NCI-H2107 treated with DMSO at 0.1 percent for 48 hours (cell line): ENCODE measurements around the gene ANTXR1.
"Not testable (repeated sequence)": the region's sequence is repeated elsewhere in the genome, so short reads cannot be mapped to it uniquely, and the experiment has no call there.

Source experiments
- DNase-seq: peaks from one replicate; lab custom pipeline; 2025; ENCODE audit not compliant: unreplicated experiment; lab: John Stamatoyannopoulos, UW

ANTXR1 gene

DNA sequence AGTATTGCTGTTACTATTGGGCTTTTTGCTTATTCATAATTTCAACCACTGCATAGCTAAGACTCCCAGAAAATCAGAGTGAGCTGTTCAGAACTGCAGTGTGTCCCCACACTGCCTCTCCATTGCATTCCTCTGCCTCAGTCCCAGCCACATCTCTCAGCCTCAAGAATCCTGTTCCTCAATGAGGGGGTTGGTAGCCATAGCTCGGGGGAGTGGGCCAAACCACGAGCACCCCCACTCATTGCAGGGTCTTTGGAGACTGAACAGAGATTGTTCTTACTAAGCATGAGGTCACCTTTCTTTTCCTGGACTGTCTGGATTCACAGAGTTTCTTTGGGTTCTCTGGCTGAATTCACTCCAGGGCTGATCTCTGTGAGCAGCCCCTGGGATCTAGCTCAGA, 213.0 kb downstream of the ANTXR1 start:
- no peak for DNase-seq

DNA sequence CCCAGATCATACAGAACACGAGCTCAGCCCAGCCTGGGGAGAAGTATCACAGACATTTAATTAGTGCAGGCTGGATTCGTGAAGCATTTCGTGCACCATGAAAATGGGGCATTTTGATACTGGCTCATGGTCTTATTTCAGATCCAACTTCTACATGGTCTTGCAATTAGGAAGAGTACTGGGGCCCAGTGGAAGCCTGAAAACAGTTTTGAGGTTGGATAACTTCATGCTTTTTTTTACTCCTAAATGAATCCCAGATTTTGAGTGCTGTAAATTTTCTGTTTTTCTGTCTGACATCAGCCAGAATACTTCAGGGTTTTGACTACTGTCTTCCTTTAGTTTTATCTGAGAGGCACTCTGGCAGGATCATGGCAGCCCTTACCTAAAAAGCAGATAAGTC, 213.9 kb downstream of the ANTXR1 start:
- no peak for DNase-seq

DNA sequence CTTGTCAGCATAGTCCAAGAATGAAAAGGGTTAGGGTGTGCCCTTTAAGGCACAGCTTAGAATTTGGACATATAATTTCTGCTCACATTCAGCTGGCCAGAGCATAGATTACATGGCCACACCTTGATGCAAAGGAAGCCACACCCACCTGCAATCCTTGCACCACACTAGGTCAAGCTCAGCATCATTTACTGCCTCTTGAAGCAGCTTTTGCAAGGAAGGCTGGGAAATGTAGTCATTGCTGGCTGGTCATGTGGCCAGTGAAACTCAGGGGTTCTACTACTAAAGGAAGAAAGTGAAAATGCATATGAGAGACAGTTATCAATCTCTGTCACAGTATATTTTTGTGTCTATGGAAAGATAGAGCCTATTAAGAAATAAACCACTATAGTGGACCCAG, 214.7 kb downstream of the ANTXR1 start:
- DNase-seq = no peak

DNA sequence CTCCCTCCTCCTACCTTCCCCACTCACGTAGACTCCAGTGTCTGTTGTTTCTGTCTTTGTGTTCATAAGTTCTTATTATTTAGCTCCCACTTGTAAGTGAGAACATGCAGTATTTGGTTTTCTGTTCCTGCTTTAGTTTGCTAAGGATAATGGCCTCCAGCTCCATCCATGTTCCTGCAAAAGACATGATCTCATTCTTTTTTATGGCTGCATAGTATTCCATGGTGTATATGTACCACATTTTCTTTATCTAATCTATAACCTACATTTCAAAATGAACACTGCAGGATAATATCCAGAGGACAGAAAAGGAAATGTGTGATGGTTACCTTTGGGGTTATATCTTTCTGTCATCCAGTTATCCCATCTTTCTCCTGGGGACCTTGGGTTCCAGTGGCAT, 218.0 kb downstream of the ANTXR1 start:
- DNase-seq = not testable (repeated sequence)

DNA sequence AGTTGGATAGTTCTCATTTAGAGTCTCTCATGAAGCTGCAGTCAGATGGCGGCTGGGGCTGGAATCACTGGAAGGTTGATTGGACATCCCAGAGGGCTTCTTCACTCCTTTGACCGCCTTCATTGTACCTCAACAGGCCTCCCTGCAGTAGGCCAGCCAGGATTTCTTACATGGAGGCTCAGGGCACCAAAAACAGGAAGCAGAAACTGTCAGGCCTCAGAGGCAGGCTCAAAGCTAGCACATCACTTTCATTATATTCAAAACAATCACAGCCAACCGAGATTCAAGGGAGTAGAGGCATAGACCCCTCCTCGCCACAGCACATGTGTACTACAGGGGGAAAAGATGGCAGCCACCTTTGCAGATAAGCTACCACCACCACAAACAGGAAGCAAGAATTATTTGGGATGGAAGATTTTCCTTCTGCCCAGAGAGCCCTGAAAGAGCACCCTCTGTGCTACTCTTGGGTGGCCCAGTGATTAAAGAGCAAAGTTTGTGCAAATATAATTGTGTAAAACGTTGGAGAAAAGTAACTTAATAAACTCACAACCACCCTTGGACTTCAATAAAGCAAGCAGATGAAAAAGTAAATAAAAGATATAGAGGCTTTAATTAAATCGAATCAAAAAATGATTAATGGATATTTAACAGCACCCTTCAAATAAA, 218.8 kb downstream of the ANTXR1 start:
- DNase-seq = no peak

DNA sequence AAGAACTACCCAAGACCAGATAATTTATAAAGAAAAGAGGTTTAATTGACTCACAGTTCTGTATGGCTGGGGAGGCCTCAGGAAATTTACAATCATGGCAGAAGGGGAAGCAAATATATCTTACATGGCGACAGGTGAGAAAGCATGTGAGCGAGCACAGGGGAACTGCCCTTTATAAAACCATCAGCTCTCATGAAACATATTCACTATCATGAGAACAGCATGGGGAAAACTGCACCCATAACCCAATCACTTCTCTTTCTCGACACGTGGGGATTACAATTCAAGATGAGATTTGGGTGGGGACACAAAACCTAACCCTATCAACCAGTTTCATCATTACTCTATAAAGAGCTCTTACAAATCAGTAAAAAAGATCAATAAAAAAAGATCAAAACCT, 222.9 kb downstream of the ANTXR1 start:
- DNase-seq = not testable (repeated sequence)

DNA sequence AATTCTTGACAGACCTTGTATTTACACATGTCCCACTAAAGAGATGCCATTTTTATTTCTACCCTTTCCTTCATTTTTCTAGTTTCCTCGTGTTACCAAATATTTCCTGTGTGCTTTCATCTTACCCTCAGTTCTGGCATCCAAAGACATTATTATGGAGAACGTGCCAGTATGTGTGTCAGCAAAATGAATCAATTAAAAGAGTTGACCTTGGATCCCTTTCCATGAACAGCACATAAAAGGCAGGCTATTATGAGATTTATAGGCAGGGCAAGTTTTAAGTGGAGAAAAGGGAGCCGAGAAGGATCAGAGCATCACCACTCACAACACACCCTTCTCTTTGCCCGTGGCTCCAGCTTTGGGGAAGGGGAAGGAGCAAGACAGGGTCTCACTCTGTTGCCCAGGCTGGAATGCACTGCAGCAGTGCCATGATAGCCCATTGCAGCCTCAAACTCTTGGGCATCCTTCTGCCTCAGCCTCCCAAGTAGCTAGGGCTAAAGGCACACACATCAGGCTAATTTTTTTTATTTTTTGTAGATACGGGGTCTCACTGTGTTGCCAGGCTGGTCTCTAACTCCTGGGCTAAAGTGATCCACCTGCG, 224.2 kb downstream of the ANTXR1 start:
- DNase-seq = no peak

DNA sequence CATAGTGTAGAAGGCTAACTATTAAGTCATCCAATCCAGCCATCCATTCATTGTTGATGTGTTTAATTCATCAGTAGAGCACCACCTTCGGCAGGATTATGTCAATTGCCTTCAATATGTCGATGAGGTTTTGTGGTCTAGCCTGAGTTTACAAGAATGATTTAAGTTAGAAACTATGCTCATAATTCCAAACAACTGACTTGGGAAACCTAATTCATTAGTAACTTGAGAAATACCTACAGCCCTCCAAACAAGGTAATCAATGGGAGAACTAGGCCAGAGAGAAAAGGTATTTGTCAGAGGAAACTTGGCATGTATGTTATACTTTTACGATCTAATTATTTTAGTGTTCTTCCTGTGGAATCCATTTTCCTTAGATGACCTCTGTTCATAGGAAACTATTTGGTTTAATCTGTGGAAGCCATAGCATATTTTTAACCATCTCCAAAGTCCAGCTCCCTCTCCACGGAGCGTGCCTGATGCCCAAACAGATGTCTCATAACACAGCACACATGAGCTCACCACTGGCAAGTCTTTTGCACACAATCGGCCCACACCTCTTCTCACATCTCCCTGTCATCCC, 225.6 kb downstream of the ANTXR1 start:
- no peak for DNase-seq

DNA sequence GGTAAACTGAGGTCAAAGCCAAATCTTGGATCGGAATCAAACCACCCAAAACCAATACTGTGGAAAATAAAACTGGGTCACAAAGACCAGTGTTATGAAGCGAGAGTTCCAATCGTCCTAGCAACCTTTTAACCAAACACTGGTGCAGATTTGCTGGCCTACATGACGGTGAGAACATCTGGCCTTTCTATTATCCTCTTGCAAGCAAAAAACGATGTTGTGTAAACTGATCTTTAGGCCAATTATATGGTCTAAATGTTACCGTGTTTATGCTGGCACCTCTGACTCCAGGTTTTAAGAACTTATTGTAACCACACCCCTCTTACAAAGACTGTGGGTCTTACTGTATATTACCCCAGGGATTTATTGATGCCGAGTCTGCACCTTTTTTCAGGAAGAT, 228.1 kb downstream of the ANTXR1 start:
- DNase-seq = peak; percentile 43

DNA sequence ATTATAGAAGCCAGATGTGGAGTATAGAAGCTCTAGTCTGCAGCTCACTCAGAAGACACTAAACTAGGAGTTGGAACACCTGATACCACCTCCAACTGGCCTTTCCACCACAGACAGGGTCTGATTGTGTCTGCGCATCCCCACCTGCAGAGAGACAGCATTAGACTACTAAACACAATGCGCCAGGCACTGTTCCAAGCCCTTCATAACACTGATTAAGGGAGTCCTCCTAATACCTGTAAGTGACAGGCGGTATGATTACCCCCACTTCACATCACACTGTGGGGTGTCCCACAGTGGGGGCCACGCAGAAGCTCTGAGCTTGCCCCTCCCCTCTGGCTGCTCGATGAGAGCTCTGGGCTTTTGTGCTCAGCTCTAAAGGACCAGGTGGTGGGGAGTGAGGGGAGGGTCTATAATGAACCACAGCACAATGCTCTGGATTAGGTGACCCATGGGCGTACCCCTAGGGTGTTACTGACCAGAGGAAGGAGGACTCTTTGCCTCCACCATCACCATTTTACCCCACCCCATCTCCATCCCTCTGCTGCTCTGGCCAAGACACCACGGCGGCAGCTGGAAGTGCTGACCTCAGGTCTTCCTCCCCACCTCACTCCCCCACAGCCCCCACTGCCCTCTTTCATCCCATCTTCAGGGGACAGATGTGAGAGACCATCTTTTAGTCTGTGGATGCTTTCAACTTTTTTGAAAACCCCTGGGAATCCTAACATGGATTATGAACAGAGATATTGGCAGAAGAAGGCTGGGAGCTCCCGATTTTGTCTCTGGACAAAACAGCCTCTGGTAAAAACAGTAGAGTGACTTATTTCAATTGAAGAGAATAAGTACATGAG, 228.9 kb downstream of the ANTXR1 start:
- peak; percentile 58 for DNase-seq

DNA sequence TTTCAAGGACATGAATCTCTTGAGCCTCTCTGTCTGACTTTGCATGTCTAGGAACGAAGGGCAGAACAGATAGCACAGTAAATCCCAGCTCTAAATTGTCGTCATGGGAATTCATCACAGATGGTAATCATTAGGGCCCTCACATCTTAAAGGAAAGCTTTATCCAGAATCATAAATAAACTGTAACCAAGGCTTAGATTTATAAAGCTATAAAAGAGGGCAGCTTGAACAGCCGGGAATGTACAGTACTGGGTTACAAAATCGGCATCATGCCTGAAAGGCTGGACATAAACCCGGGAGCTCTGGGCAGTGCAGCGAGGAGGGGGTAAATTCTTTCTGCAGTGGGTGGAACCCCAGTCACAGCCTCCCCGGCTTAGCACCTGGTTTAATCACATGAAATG, 229.7 kb downstream of the ANTXR1 start:
- no peak for DNase-seq

DNA sequence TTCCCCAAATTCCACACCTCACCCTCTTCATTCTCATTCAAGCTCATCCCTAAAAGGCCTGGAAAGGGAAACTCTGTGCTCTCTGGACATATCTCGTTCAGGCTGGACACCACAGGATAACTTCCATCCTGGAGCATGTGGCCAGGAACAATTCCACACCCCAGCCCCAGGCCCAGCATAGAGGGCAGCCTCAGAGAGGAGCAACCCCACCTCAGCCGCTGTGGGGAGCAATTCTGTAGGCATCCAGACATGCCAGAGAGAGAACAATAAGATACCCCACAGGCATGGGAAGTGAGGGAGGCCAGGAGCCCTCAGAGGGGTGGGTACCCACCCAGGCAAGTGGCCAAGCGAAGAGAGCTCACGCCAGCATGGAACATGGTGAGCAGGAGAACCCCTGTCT, 230.7 kb downstream of the ANTXR1 start:
- DNase-seq = no peak

DNA sequence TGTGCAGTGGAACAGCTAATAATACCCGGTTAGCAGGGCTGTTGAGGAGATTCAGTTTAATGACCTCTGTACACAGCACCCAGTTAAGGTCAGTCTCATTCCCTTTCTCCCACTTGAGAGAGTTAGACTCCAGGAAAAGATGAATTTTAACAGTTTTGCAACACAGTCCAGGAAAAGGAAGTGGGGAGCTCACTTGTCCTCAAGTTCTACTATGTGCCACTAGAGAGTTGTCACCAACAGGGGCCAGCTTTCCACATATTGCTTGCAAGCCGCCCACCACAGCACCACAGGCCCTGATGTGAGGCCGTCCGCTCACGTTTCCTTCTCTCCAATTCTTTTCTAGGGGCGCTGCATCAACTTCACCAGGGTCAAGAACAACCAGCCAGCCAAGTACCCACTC, 231.9 kb downstream of the ANTXR1 start:
- DNase-seq = no peak

DNA sequence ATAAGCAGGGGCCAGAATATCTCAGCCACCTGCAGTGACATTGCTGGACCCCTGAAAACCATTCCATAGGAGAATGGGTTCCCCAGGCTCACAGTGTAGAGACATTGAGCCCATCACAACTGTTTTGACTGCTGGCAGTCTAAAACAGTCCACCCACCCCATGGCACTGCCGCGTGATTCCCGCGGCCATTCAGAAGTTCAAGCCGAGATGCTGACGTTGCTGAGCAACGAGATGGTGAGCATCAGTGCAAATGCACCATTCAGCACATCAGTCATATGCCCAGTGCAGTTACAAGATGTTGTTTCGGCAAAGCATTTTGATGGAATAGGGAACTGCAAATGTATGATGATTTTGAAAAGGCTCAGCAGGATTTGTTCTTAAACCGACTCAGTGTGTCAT, 234.6 kb downstream of the ANTXR1 start:
- no peak for DNase-seq

DNA sequence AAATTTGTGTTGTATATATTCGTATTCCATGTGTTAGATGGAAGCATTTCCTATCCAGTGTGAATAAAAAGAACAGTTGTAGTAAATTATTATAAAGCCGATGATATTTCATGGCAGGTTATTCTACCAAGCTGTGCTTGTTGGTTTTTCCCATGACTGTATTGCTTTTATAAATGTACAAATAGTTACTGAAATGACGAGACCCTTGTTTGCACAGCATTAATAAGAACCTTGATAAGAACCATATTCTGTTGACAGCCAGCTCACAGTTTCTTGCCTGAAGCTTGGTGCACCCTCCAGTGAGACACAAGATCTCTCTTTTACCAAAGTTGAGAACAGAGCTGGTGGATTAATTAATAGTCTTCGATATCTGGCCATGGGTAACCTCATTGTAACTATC, 235.3 kb downstream of the ANTXR1 start:
- no peak for DNase-seq

DNA sequence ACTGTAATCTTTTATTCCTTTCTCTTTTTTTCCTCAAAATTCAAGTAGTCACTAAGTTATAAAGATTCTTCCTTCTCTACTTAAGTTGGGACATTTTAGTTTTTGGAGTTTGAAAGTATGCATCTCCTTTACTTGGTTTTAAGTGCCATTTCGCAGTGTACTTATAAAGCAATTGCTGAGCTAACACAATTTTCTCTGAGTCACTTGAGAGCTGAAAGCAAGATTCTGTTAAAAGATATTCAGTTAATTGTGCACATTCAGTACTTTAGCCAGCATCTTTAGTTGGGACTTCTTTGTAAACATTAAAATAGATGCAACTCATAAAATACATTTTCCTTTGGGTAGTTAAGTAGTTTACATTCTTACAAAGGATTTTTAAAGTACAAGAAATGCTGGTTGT, 238.0 kb downstream of the ANTXR1 start:
- no peak for DNase-seq

DNA sequence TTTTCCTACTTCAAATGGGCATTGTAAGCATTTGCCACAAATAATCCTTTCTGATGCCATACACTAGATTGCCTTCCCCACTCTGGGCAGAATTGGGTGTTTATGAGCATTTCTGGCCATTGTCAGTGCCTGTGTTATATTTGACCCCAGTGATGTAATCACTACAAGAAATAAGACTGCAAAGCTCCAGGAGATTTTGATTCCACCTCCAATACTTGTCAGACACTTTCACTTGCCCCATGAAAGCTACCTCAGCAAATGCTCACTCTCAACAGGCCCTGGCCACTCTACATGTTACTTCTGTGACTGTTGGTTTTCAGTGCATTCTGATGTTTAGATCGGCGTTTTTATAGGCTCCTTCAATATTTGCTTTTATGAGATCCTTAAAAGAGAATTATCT, 239.0 kb downstream of the ANTXR1 start:
- DNase-seq = no peak

DNA sequence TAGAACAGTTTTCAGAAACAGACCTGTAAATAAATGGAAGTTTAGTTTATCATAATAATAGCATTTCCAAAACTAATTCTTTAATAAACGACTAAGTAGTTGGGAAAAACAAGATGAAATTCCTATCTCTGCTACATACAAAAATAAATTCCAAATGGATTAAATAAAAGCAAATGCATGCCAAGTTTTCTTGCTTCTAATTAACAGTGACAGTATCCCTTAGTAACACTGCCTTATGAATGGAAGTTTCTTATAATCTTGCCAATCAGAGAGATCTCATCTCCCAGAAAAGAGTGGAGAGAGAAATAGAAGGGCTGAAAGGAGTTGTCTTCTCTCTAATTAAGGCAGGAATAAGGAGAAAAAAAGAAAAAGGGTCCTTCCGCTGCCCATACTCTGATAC, 240.1 kb downstream of the ANTXR1 start:
- no peak for DNase-seq

DNA sequence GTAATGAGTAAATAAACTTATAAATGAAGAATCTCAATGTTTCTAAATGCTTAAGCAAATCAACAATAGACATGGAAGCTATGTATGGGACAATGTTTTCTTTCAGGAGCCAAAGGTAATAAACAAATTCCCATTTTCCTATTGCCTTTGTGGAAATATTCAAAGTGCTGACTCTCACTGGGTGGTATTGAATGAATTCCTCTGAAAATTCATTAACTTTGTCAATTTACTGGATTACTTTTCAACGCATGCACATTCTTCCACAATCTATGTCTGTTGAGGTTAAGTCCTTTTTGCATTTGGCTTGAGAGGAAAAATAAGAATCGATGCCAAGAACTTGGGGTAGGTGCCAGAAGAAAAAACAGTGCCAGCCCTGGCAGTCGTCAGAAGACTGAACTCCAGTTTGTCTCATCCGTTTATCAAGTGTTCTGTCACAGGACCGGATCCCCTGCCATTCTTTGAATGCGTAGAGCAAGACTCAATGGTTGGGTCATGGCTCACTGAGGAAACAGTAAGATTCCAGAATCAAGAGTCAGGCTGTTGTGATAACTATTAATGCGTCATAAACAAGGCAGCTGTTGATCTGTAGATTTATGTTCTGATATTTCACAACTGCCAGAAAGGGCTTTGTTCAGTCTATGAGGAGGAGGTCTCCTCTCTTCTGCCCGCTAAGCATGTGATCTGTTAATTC, 240.8 kb downstream of the ANTXR1 start:
- DNase-seq = no peak

DNA sequence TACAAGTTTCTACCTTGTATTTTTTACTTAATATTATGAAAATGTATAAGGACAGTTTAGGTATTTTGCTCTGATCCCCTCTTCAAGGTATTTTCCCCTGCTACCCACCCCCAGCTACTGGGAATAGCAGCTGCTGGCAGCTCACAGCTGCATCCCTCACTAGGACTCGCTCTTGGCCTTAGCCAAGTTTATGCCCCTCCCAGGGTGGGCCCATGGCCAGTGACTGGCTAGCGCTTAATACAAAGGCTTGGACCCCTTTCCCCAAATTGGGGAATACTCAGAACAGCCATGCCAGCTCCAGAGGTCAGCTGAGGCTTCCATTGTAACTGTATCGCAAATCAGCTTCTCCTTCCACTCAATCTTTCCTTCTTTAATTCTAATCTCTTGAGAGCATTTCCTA, 242.8 kb downstream of the ANTXR1 start:
- DNase-seq = no peak

DNA sequence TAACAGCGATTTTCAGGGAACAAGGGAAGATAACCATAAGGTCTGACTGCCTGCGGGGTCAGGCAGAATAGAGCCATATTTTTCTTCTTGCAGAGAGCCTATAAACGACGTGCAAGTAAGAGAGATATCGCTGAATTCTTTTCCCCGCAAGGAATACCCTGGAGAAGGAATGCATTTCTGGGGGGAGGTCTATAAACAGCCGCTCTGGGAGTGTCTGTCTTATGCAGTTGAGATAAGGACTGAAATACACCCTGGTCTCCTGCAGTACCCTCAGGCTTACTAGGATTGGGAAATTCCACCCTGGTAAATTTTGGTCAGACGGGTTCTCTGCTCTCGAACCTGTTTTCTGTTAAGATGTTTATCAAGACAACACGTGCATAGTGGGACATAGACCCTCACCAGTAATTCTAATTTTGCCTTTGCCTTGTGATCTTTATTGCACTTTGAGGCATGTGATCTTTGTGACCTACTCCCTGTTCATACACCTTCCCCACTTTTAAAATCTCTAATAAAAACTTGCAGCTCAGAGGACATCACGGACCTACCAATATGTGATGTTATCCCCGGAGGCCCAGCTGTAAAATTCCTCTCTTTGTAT, 247.1 kb downstream of the ANTXR1 start:
- DNase-seq = not testable (repeated sequence)
